HG03280 (cell line): Measurements from ENCODE around the gene GUCY1B1.

Source experiments
- ATAC-seq: cut with Tn5 transposase; IDR thresholded peaks from one replicate; pipeline ENCODE4 v1.9.1; 2021; ENCODE audit warnings: mild to moderate bottlenecking, moderate library complexity; ENCODE audit not compliant: unreplicated experiment

GUCY1B1 gene

GRCh38 chr4:155761047-155761446 lies 2.2 kb downstream of the GUCY1B1 start:
- no peak for ATAC-seq

- no peak for ATAC-seq
These were observed 3.1 kb downstream of the GUCY1B1 start for GRCh38 chr4:155761916-155762315.

- ATAC-seq = no peak
These were observed 3.5 kb downstream of the GUCY1B1 start for GRCh38 chr4:155762334-155762733.

GRCh38 chr4:155763551-155763950 lies 4.7 kb downstream of the GUCY1B1 start:
- no peak for ATAC-seq

- ATAC-seq = no peak
These were observed 6.3 kb downstream of the GUCY1B1 start for GRCh38 chr4:155765149-155765548.

- ATAC-seq = no peak
These were observed 7.8 kb downstream of the GUCY1B1 start for GRCh38 chr4:155766622-155767021.

- ATAC-seq = no peak
These were observed 9.5 kb downstream of the GUCY1B1 start for GRCh38 chr4:155768370-155768769.

- ATAC-seq = no peak
These were observed 10.3 kb downstream of the GUCY1B1 start for GRCh38 chr4:155769090-155769489.

GRCh38 chr4:155772459-155773195 lies 13.8 kb downstream of the GUCY1B1 start:
- ATAC-seq = no peak

- no peak for ATAC-seq
These were observed 14.5 kb downstream of the GUCY1B1 start for GRCh38 chr4:155773196-155773800.

GRCh38 chr4:155774033-155774432 lies 15.2 kb downstream of the GUCY1B1 start:
- ATAC-seq = no peak

GRCh38 chr4:155777971-155778735 lies 19.3 kb downstream of the GUCY1B1 start:
- no peak for ATAC-seq

GRCh38 chr4:155780775-155781174 lies 22.0 kb downstream of the GUCY1B1 start:
- ATAC-seq = no peak

- no peak for ATAC-seq
These were observed 22.5 kb downstream of the GUCY1B1 start for GRCh38 chr4:155781249-155781831.

- ATAC-seq = no peak
These were observed 25.8 kb downstream of the GUCY1B1 start for GRCh38 chr4:155784637-155785036.

GRCh38 chr4:155785828-155786227 lies 27.0 kb downstream of the GUCY1B1 start:
- no peak for ATAC-seq

- ATAC-seq = peak; percentile 97
These were observed 28.4 kb downstream of the GUCY1B1 start for GRCh38 chr4:155787113-155787710.

- peak; percentile 37 for ATAC-seq
These were observed 30.6 kb downstream of the GUCY1B1 start for GRCh38 chr4:155789391-155789790.

GRCh38 chr4:155789982-155790381 lies 31.2 kb downstream of the GUCY1B1 start:
- no peak for ATAC-seq

GRCh38 chr4:155794589-155795236 lies 35.9 kb downstream of the GUCY1B1 start:
- no peak for ATAC-seq

- ATAC-seq = peak; percentile 92
These were observed 37.2 kb downstream of the GUCY1B1 start for GRCh38 chr4:155795991-155796390.
